GM23338 (cell line): Measurements from ENCODE around the gene MSH2. TPM values are rescaled to one million over a fixed set of nuclear protein-coding genes. Genes with fewer than 3 reads are reported as not detected.

Experiments
- ATAC-seq: fragments of 200-7000 bp; cut with Tn5 transposase; 3 replicates; pipeline ENCODE4 v1.9.1; 2020
- DNase-seq: peaks from one replicate; pipeline ENCODE4 v3.0.0-alpha.2; 2015; ENCODE audit warnings: low spot score
- H2AFZ ChIP-seq: fragments of 200-600 bp; sonication (generic); 2 replicates; pipeline ENCODE4 v1.8.0; 2016; ENCODE audit warnings: antibody characterized with exemption, mild to moderate bottlenecking, moderate library complexity
- H3F3A ChIP-seq: fragments of 200-600 bp; sonication (generic); replicated peaks from 2 replicates; pipeline ENCODE4 v1.8.0; 2017; ENCODE audit warnings: antibody characterized with exemption, mixed run types, low read depth
- H3K27ac ChIP-seq: fragments of 200-600 bp; sonication (generic); 2 replicates; pipeline ENCODE4 v1.6.1; 2016; ENCODE audit warnings: low read depth
- H3K27me3 ChIP-seq: fragments of 200-600 bp; sonication (generic); 2 replicates; pipeline ENCODE4 v1.8.0; 2016; ENCODE audit warnings: mild to moderate bottlenecking, mixed run types, moderate library complexity; ENCODE audit not compliant: insufficient read depth
- H3K36me3 ChIP-seq: fragments of 200-600 bp; sonication (generic); 2 replicates; pipeline ENCODE4 v1.8.0; 2016; ENCODE audit warnings: mild to moderate bottlenecking; ENCODE audit not compliant: insufficient read depth
- H3K4me1 ChIP-seq: fragments of 200-600 bp; sonication (generic); 2 replicates; pipeline ENCODE4 v1.8.0; 2016; ENCODE audit warnings: mild to moderate bottlenecking, moderate library complexity; ENCODE audit not compliant: insufficient read depth
- H3K4me2 ChIP-seq: fragments of 200-600 bp; sonication (generic); 2 replicates; pipeline ENCODE4 v1.7.1; 2017; ENCODE audit warnings: mixed run types
- H3K4me3 ChIP-seq: fragments of 200-600 bp; sonication (generic); 2 replicates; pipeline ENCODE4 v1.6.1; 2016; ENCODE audit warnings: mixed run types
- H3K79me2 ChIP-seq: fragments of 200-600 bp; sonication (generic); replicated peaks from 2 replicates; pipeline ENCODE4 v1.8.0; 2017; ENCODE audit warnings: mild to moderate bottlenecking; ENCODE audit not compliant: insufficient read depth
- H3K9me2 ChIP-seq: fragments of 200-600 bp; sonication (generic); 2 replicates; pipeline ENCODE4 v1.8.0; 2017; ENCODE audit not compliant: insufficient read depth
- H4K20me1 ChIP-seq: fragments of 200-600 bp; sonication (generic); replicated peaks from 2 replicates; pipeline ENCODE4 v1.8.0; 2017; ENCODE audit warnings: mild to moderate bottlenecking; ENCODE audit not compliant: insufficient read depth
- H3K27ac Mint-ChIP-seq: 2 replicates; pipeline ENCODE4 v1.8.0; 2020; ENCODE audit warnings: inconsistent platforms, mild to moderate bottlenecking, moderate library complexity, mixed read lengths
- H3K27me3 Mint-ChIP-seq: 3 replicates; pipeline ENCODE4 v1.8.0; 2022; ENCODE audit warnings: low read depth, mild to moderate bottlenecking, moderate library complexity, mixed read lengths, inconsistent platforms; ENCODE audit not compliant: insufficient read depth, poor library complexity
- H3K36me3 Mint-ChIP-seq: 3 replicates; pipeline ENCODE4 v1.8.0; 2021; ENCODE audit warnings: low read depth, mild to moderate bottlenecking, inconsistent platforms, moderate library complexity, mixed read lengths
- H3K4me1 Mint-ChIP-seq: 3 replicates; pipeline ENCODE4 v1.8.0; 2020; ENCODE audit warnings: mild to moderate bottlenecking, inconsistent platforms, mixed read lengths
- H3K4me3 Mint-ChIP-seq: 3 replicates; pipeline ENCODE4 v1.8.0; 2021; ENCODE audit warnings: moderate library complexity, mild to moderate bottlenecking, inconsistent platforms, mixed read lengths
- H3K9me3 Mint-ChIP-seq: 3 replicates; pipeline ENCODE4 v1.8.0; 2020; ENCODE audit warnings: moderate library complexity, mild to moderate bottlenecking, inconsistent platforms, mixed read lengths
- CREB1 ChIP-seq: fragments of 250-450 bp; sonication (Bioruptor Pico); IDR thresholded peaks from 2 replicates; pipeline ENCODE4 v1.5.0; 2020; ENCODE audit warnings: low read depth, mild to moderate bottlenecking, moderate library complexity
- CTCF ChIP-seq, 2 experiments: fragments of 200-600 bp in 1 of 2; sonication (generic) in 1 of 2; conservative IDR thresholded peaks; 2 replicates each; pipeline versions ENCODE4 v1.5.1 to v1.6.1; 2016 to 2017; ENCODE audit warnings: antibody characterized with exemption in 2 of 2, low read depth in 2 of 2, mild to moderate bottlenecking in 2 of 2, moderate library complexity in 1 of 2
- EZH2 ChIP-seq: fragments of 200-600 bp; sonication (generic); IDR thresholded peaks from one replicate; pipeline ENCODE4 v1.8.0; 2017; ENCODE audit warnings: antibody characterized with exemption, mild to moderate bottlenecking, low read depth; ENCODE audit not compliant: unreplicated experiment
- JUNB ChIP-seq: IDR thresholded peaks from one replicate; pipeline ENCODE4 v1.6.1; 2016; ENCODE audit warnings: antibody characterized with exemption; ENCODE audit not compliant: unreplicated experiment
- POLR2AphosphoS5 ChIP-seq: IDR thresholded peaks from 2 replicates; pipeline ENCODE4 v1.6.1; 2016; ENCODE audit warnings: antibody characterized with exemption, low read depth
- ZNF462 ChIP-seq: fragments of 250-450 bp; sonication (Bioruptor Pico); IDR thresholded peaks from 2 replicates; pipeline ENCODE4 v1.5.0; 2020; ENCODE audit warnings: mild to moderate bottlenecking, moderate library complexity
- polyA plus RNA-seq: library from polyadenylated mRNA; unstranded; fragments of >200 nt; fragmentation: Nextera tagmentation; extraction: Ambion mirVana; gene quantifications from 2 replicates; pipeline ENCODE4 v1.2.1, GENCODE V29; 2016
- total RNA-seq: library from RNA; depleted of rRNA; stranded (reverse); fragments of >200 nt; shearing (Covaris generic); gene quantifications from 2 replicates; pipeline ENCODE4 v1.2.3, GENCODE V29; 2014

MSH2 gene
- total and polyA plus RNA-seq, 2 experiments from 2014 or later: 156 to 249 TPM

DNA sequence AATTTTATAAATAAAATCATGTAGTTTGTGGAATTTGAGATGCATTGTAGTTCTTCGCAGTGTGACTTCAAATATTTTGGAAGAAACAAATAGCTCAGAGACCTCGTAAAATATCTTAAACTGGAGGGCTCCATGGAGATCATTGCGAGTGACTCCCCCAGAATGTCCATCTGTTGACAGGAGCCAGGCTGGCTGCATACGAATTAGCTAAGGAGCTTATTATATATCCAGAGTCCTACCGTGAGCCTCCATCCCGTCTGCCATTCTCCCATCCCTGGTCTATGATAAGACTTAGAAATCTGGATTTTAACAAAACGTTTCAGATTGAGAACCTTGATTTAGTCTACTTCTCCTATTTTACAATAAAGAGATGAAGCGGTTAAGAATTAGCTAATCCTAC is 80.2 kb downstream of the MSH2 start:
- peaks cover 33% of the 10 kb centered on the region for H3K4me1 Mint-ChIP-seq
- no peak for ATAC-seq
- peaks cover 53% of the 10 kb centered on the region for H3K36me3 Mint-ChIP-seq
- H3K9me3 Mint-ChIP-seq: no peaks in the 10 kb centered on the region
- Histone ChIP-seq H3K27me3 (no peaks in the 10 kb centered on the region), H3K27ac (no peak overlapping the region), H3F3A (peaks cover 7% of the 10 kb centered on the region; the same call in 1 of the 2 replicates), H3K9me2 (no peaks in the 10 kb centered on the region), H3K79me2 (peaks cover 3% of the 10 kb centered on the region; the same call in 1 of the 2 replicates), H3K4me3 (no peak overlapping the region), H3K4me1 (peaks cover 26% of the 10 kb centered on the region), H3K36me3 (peaks cover 45% of the 10 kb centered on the region; the same call in 1 of the 2 replicates), H3K4me2 (no peak overlapping the region), H2AFZ (no peak overlapping the region), H4K20me1 (peaks cover 2% of the 10 kb centered on the region)
- H3K4me3 Mint-ChIP-seq: no peak overlapping the region
- H3K27me3 Mint-ChIP-seq: no peaks in the 10 kb centered on the region
- TF ChIP-seq POLR2AphosphoS5 (no peak), CTCF (conservative IDR thresholded peaks at IDR 0.05; ENCODE audit: low read depth in 2 of 2) (no peak), EZH2 (no peak), JUNB (no peak)
- no peak overlapping the region for H3K27ac Mint-ChIP-seq
- DNase-seq: no peak

- TF ChIP-seq EZH2 (no peak), ZNF462 (CRISPR knock-in tag) (no peak), CTCF (conservative IDR thresholded peaks at IDR 0.05; ENCODE audit: low read depth in 2 of 2) (no peak), CREB1 (CRISPR knock-in tag) (no peak)
- H3K36me3 Mint-ChIP-seq: peaks cover 41% of the 10 kb centered on the region
- H3K27ac ChIP-seq: no peak overlapping the region
- ATAC-seq (no peak), DNase-seq (no peak)
- no peaks in the 10 kb centered on the region for H3K27me3 ChIP-seq
- peaks cover 32% of the 10 kb centered on the region; the same call in 2 of the 3 replicates for H3K4me1 Mint-ChIP-seq
- no peaks in the 10 kb centered on the region for H3K27me3 Mint-ChIP-seq
- H3K36me3 ChIP-seq: peaks cover 36% of the 10 kb centered on the region; the same call in 1 of the 2 replicates
- no peak overlapping the region for H3K4me3 ChIP-seq
- H3K4me3 Mint-ChIP-seq: no peak overlapping the region
- H3K9me3 Mint-ChIP-seq: no peaks in the 10 kb centered on the region
- H3K4me1 ChIP-seq: peaks cover 24% of the 10 kb centered on the region
- H3K4me2 ChIP-seq: no peak overlapping the region
- H2AFZ ChIP-seq: no peak overlapping the region
- peaks cover 2% of the 10 kb centered on the region; the same call in 1 of the 2 replicates for H4K20me1 ChIP-seq
- no peaks in the 10 kb centered on the region for H3K9me2 ChIP-seq
- H3K79me2 ChIP-seq: peaks cover under 1% of the 10 kb centered on the region; the same call in 1 of the 2 replicates
- H3F3A ChIP-seq: peaks cover 13% of the 10 kb centered on the region; the same call in 1 of the 2 replicates
- H3K27ac Mint-ChIP-seq: no peak overlapping the region
These were observed 81.4 kb downstream of the MSH2 start for GRCh38 chr2:47484396-47484795.
